WTC11 (cell line): Measurements from ENCODE around the gene CYLD.

ENCODE experiments used
- CDX4 ChIP-seq: fragments of 250-450 bp; sonication (Bioruptor Pico); IDR thresholded peaks from 2 replicates; pipeline ENCODE4 v1.9.0; 2021; ENCODE audit warnings: moderate library complexity, mild to moderate bottlenecking, inconsistent platforms, borderline replicate concordance
- CREM ChIP-seq: sonication (generic); formaldehyde crosslinking; IDR thresholded peaks from 2 replicates; pipeline ENCODE4 v1.8.1; 2022; ENCODE audit warnings: mild to moderate bottlenecking, missing genetic modification reagents, moderate library complexity
- CTCF ChIP-seq: fragments of 200-600 bp; IDR thresholded peaks from 2 replicates; pipeline ENCODE4 v1.8.0; 2022; ENCODE audit warnings: antibody characterized with exemption
- MAX ChIP-seq: sonication (generic); formaldehyde crosslinking; IDR thresholded peaks from 2 replicates; pipeline ENCODE4 v1.8.0; 2022; ENCODE audit warnings: mild to moderate bottlenecking, missing genetic modification reagents
- NFYB ChIP-seq: sonication (generic); formaldehyde crosslinking; conservative IDR thresholded peaks from 2 replicates; pipeline ENCODE4 v1.8.0; 2022; ENCODE audit warnings: low read depth, missing genetic modification reagents
- SMAD3 ChIP-seq: sonication (generic); formaldehyde crosslinking; IDR thresholded peaks from 2 replicates; pipeline ENCODE4 v1.8.0; 2022; ENCODE audit warnings: missing genetic modification reagents, mild to moderate bottlenecking, borderline replicate concordance
- SMAD4 ChIP-seq: sonication (generic); formaldehyde crosslinking; IDR thresholded peaks from 2 replicates; pipeline ENCODE4 v1.8.0; 2022; ENCODE audit warnings: mild to moderate bottlenecking, missing genetic modification reagents
- USF1 ChIP-seq: sonication (generic); formaldehyde crosslinking; IDR thresholded peaks from 2 replicates; pipeline ENCODE4 v1.8.0; 2022; ENCODE audit warnings: mild to moderate bottlenecking, missing genetic modification reagents
- ZNF416 ChIP-seq: fragments of 250-450 bp; sonication (Bioruptor Pico); IDR thresholded peaks from 2 replicates; pipeline ENCODE4 v1.9.0; 2021; ENCODE audit warnings: mild to moderate bottlenecking, inconsistent platforms
- TF ChIP-seq, protein P1 (sequence below): sonication (generic); formaldehyde crosslinking; conservative IDR thresholded peaks from 2 replicates; pipeline ENCODE4 v1.8.1; 2022; ENCODE audit warnings: mild to moderate bottlenecking, missing genetic modification reagents
- TF ChIP-seq, protein P2 (sequence below): sonication (generic); formaldehyde crosslinking; IDR thresholded peaks from 2 replicates; pipeline ENCODE4 v1.8.0; 2022; ENCODE audit warnings: mild to moderate bottlenecking, missing genetic modification reagents

GRCh38 chr16:50696575-50697420 is 45.1 kb upstream of the CYLD start:
- TF ChIP-seq CTCF (no peak), CDX4 (CRISPR knock-in tag) (no peak), CREM (CRISPR knock-in tag) (no peak), USF1 (CRISPR knock-in tag) (no peak), NFYB (CRISPR knock-in tag) (no peak), SMAD4 (CRISPR knock-in tag) (no peak), SMAD3 (CRISPR knock-in tag) (no peak), MAX (CRISPR knock-in tag) (no peak), ZNF416 (CRISPR knock-in tag) (no peak)
- TF ChIP-seq, protein P1, sequence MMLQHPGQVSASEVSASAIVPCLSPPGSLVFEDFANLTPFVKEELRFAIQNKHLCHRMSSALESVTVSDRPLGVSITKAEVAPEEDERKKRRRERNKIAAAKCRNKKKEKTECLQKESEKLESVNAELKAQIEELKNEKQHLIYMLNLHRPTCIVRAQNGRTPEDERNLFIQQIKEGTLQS (CRISPR knock-in tag) = no peak
- TF ChIP-seq, protein P2, sequence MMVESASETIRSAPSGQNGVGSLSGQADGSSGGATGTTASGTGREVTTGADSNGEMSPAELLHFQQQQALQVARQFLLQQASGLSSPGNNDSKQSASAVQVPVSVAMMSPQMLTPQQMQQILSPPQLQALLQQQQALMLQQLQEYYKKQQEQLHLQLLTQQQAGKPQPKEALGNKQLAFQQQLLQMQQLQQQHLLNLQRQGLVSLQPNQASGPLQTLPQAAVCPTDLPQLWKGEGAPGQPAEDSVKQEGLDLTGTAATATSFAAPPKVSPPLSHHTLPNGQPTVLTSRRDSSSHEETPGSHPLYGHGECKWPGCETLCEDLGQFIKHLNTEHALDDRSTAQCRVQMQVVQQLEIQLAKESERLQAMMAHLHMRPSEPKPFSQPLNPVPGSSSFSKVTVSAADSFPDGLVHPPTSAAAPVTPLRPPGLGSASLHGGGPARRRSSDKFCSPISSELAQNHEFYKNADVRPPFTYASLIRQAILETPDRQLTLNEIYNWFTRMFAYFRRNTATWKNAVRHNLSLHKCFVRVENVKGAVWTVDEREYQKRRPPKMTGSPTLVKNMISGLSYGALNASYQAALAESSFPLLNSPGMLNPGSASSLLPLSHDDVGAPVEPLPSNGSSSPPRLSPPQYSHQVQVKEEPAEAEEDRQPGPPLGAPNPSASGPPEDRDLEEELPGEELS (CRISPR knock-in tag) = no peak
